Bronchial epithelial cell (primary cell): ENCODE measurements around the gene SERPINA12. TPM values are rescaled to one million over a fixed set of nuclear protein-coding genes. Genes with fewer than 3 reads are reported as not detected.
"Not testable (repeated sequence)": the region's sequence is repeated elsewhere in the genome, so short reads cannot be mapped to it uniquely, and the experiment has no call there.

Experiments
- DNase-seq: peaks from one replicate; pipeline ENCODE4 v3.0.0-alpha.2; 2010; ENCODE audit warnings: low read depth
- FAIRE-seq: peaks from 2 replicates; lab custom pipeline; 2011; peaks lifted over from hg19 to GRCh38; lab: Jason Lieb, UNC
- H3K27me3 ChIP-seq: 2 replicates; pipeline ENCODE4 v1.5.1; 2011; ENCODE audit warnings: low read length; ENCODE audit not compliant: control insufficient read depth, insufficient read depth
- H3K36me3 ChIP-seq: 2 replicates; pipeline ENCODE4 v1.5.1; 2011; ENCODE audit warnings: low read length; ENCODE audit not compliant: control insufficient read depth, insufficient read depth
- H3K4me3 ChIP-seq: 2 replicates; pipeline ENCODE4 v1.5.1; 2011; ENCODE audit warnings: mild to moderate bottlenecking, low read depth, low read length, control low read depth
- total RNA-seq: library from RNA; depleted of rRNA; stranded (reverse); fragments of >200 nt; gene quantifications from 2 replicates; pipeline ENCODE4 v1.2.1, GENCODE V29; 2014
- TF ChIP-seq, protein P1 (sequence below): IDR thresholded peaks from 2 replicates; pipeline ENCODE4 v1.5.1; 2011; ENCODE audit warnings: mild to moderate bottlenecking, moderate library complexity, low read length, control low read depth, inconsistent platforms; ENCODE audit not compliant: insufficient read depth, severe bottlenecking

The SERPINA12 gene
- total RNA-seq, 1 donor from 2014 or later: not detected

DNA sequence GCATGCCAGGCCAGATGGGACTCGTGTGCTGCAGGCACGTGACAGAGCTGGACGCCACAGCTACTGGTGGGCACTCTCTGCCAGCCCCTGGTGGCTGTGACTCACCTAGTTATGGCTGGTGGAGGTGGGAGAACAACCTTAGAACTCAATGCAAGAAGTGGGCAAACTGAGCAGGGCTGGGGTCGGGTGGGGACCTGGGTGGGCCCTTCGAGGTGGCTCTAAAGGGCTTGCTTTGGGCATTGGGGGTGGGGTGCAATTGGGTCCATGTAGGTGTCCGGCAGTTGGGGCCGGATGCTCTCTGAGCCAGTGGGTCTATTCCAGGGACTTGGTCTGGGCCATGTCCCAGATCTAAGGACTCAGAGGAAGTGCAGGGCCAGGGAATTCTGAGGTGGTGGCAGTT is 5.1 kb upstream of the SERPINA12 start:
- Histone ChIP-seq H3K36me3 (no peaks in the 10 kb centered on the region), H3K27me3 (no peaks in the 10 kb centered on the region), H3K4me3 (no peak overlapping the region)
- TF ChIP-seq, protein P1, sequence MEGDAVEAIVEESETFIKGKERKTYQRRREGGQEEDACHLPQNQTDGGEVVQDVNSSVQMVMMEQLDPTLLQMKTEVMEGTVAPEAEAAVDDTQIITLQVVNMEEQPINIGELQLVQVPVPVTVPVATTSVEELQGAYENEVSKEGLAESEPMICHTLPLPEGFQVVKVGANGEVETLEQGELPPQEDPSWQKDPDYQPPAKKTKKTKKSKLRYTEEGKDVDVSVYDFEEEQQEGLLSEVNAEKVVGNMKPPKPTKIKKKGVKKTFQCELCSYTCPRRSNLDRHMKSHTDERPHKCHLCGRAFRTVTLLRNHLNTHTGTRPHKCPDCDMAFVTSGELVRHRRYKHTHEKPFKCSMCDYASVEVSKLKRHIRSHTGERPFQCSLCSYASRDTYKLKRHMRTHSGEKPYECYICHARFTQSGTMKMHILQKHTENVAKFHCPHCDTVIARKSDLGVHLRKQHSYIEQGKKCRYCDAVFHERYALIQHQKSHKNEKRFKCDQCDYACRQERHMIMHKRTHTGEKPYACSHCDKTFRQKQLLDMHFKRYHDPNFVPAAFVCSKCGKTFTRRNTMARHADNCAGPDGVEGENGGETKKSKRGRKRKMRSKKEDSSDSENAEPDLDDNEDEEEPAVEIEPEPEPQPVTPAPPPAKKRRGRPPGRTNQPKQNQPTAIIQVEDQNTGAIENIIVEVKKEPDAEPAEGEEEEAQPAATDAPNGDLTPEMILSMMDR: no peak
- no peak for DNase-seq
- no peak for FAIRE-seq

DNA sequence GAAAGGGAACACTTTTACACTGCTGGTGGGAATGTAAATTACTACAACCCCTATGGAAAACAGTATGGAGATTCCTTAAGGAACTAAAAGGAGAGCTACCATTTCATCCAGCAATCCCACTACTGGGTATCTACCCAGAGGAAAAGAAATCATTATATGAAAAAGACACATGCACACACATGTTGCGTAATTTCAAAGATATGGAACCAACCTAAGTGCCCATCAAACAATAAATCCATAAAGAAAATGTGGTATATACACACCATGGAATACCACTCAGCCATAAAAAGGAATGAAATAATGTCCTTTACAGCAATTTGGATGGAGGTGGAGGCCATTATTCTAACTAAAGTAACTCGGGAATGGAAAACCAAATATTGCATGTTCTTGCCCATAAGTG is 1.2 kb upstream of the SERPINA12 start:
- not testable (repeated sequence) for H3K36me3 ChIP-seq, H3K4me3 ChIP-seq, H3K27me3 ChIP-seq, FAIRE-seq, DNase-seq

DNA sequence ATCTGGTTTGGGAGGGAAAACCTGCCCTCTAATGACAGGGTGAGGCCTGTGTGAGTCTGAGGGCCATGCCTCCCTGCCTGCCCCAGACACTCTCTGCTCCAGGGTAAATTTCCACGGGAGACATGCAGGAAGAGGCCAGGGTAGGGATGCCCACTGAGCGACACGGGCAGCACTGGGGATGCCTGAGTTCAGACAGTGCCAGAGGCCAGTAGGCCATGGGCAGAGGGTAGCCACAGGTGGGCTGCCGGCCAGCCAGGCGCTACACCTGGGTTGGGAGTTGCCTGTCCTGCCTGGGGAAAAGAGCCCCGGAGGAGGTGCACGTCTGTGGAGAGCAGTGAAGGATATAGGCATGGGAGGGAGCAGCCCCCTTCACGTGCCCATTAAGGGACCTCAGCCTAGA is 3.6 kb downstream of the SERPINA12 start:
- H3K4me3 ChIP-seq: no peak overlapping the region
- FAIRE-seq (no peak), DNase-seq (no peak)
- H3K36me3 ChIP-seq: no peaks in the 10 kb centered on the region
- H3K27me3 ChIP-seq: no peaks in the 10 kb centered on the region
- TF ChIP-seq, protein P1: no peak

DNA sequence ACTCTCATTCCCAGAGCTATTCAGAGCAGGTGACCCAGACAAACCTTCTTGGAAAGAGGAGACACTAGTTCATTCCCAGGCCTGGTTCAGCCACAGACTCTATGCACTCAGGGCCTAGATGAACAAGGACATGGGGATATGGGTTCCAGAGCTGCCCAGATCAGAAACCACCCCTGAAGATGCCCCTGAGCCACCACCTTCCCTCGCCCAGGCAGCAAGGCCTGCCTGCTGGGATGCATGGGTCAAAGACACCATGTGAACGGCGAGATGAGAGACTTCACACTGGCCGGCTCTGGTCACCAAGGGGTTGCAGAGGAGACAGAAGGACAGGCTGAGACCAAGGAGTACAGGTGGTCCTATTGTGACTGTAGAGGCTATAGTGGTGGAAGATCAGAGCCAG is 4.1 kb downstream of the SERPINA12 start:
- DNase-seq: no peak
- Histone ChIP-seq H3K36me3 (no peaks in the 10 kb centered on the region), H3K27me3 (no peaks in the 10 kb centered on the region), H3K4me3 (no peak overlapping the region)
- FAIRE-seq: no peak
- TF ChIP-seq, protein P1: no peak

DNA sequence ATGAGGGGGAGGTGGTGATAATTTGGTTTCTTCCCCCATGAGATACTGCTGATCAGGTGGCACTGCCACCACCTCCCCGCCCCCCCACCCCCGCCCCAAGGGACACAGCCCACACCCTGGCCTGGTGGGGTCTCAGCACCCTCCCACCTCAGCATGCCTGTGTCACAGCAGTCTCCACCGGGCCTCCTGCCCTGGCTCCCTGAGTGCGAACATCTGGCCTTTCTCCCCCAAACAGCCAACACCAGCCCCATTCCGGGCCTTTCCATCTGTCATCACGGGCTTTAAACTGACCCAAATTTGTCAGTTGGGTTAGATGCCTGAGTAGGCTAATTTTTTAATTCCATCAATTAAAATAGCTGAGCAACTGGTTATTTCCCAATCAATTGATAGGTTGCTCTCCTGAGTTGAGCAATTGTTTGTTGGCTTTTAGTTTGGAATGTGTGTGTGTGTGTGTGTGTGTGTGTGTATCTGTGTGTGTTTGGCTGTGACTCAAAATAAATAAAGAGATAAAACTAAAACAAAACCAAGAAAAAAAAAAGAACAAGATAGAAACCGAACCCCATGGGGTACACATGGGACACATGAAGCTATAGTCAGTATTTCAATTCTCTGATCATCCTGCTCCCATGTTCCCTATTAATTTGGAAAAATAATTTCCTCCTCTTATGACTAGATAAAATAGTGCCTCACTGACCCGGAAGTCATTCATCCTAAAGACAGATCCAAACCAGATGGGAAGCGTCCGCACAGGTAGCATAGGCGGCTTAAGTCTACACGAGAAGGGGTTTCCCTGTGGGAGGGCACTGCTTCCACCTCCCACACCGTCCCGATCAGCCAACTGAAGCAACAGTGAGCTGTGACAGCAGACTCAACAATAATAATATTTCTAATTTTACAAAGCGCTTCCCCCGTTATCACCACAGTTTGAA is 7.4 kb downstream of the SERPINA12 start:
- no peaks in the 10 kb centered on the region for H3K27me3 ChIP-seq
- DNase-seq (no peak), FAIRE-seq (no peak)
- TF ChIP-seq, protein P1: no peak
- H3K36me3 ChIP-seq: no peaks in the 10 kb centered on the region
- H3K4me3 ChIP-seq: no peak overlapping the region

DNA sequence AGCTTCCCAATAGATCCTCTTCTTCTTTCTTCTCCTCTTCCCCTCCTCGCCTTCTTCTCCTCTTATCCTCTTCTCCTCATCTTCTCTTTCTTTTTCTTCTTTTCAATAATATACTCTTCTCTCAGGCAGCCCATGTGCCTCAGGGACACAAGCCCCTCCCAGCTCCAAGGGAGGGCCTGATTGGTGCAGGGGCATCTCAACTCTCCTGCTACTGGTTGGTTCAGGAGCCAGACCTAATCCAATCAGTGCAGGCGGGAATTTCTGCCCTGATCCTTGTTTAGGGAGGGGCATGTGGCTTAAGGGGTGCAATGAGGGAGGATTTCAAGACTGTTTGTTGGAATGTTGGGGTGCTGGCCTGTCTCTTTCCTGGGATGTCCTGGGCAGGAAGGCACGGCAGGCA is 9.0 kb downstream of the SERPINA12 start:
- no peak for DNase-seq
- Histone ChIP-seq H3K4me3 (no peak overlapping the region), H3K27me3 (no peaks in the 10 kb centered on the region), H3K36me3 (no peaks in the 10 kb centered on the region)
- TF ChIP-seq, protein P1: no peak
- FAIRE-seq: no peak
